ENCODE results near the gene BCAS3.
A peak's percentile ranks its signal among the peaks of the same experiment; 100 is the strongest.
"Not testable (repeated sequence)": the region's sequence is repeated elsewhere in the genome, so short reads cannot be mapped to it uniquely, and the experiment has no call there.

Gene BCAS3

DNA sequence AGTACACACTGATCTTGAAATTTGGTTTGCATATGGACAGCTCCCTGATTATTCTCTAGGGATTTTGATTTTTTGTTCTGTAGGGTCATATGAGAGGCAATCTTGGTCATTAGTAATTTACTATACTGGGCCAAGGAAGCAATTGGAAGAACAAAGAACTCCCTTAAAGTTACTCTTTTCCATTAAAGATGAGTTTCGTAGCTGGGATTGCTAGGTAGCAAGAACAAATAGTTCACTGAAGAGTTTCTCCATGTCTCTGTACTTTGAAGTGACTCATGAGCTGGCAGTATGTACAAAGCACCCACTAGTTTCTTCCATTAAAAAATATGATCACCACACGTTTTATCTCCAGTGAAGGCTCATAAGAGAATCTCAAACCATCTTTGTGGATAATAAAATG is 6.2 kb upstream of the BCAS3 start:
- Histone ChIP-seq H3K9ac (no peak overlapping the region), H3K4me1 (peaks cover 1% of the 10 kb centered on the region), H3K4me2 (no peak overlapping the region), H3K9me3 (no peaks in the 10 kb centered on the region), H3K27ac (no peak overlapping the region), H3K27me3 (no peaks in the 10 kb centered on the region), H3K36me3 (peaks cover 5% of the 10 kb centered on the region), H3K4me3 (no peak overlapping the region), H4K20me1 (no peaks in the 10 kb centered on the region)
- no peak for TF ChIP-seq Cebpa-rat (IDR thresholded peaks at IDR 0.05)

DNA sequence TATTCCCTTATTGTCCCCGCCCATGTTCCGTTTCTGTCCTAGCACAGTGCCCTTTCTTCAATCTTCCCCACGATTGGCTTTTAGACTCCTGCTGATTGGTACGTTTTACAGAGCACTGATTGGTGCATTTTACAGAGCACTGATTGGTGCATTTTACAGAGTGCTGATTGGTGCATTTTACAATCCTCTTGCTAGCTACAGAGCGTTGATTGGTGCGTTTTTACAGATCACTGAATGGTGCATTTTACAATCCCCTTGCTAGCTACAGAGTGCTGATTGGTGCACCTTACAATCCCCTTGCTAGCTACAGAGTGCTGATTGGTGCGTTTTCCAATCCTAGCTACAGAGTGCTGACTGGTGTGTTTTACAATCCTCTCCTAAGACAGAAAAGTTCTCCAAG is 3.0 kb upstream of the BCAS3 start:
- not testable (repeated sequence) for H3K9me3 ChIP-seq, H3K27ac ChIP-seq, H3K36me3 ChIP-seq, H3K4me2 ChIP-seq, H3K9ac ChIP-seq, H3K4me3 ChIP-seq, H4K20me1 ChIP-seq, H3K27me3 ChIP-seq
- H3K4me1 ChIP-seq = peaks cover 16% of the 10 kb centered on the region

DNA sequence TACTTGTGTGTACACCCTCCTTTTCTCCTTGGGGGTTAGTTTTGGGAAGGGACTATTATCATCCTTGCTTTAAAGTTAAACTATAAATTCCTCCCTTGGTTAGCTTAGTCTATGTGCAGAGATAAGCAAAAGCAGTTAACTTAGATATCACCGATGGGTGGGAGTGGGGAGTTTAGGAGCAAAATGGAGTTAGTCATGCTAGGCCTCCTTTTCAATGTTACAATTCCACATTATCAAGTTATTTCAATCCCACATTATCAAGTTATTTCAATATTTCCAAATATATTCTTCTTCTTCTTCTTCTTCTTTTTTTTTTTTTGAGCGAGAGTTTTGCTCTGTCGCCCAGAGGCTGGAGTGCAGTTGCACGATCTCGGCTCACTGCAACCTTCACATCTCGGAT is 1.7 kb upstream of the BCAS3 start:
- Histone ChIP-seq H4K20me1 (no peaks in the 10 kb centered on the region), H3K9ac (no peak overlapping the region), H3K4me3 (no peak overlapping the region), H3K36me3 (0 out of 2 replicates have a peak, but pooled peaks cover 5% of the 10 kb centered on the region), H3K9me3 (no peaks in the 10 kb centered on the region), H3K4me2 (no peak overlapping the region), H3K27ac (no peak overlapping the region), H3K27me3 (no peaks in the 10 kb centered on the region), H3K4me1 (peaks cover 16% of the 10 kb centered on the region)
- no peak for TF ChIP-seq Cebpa-rat (IDR thresholded peaks at IDR 0.05)

DNA sequence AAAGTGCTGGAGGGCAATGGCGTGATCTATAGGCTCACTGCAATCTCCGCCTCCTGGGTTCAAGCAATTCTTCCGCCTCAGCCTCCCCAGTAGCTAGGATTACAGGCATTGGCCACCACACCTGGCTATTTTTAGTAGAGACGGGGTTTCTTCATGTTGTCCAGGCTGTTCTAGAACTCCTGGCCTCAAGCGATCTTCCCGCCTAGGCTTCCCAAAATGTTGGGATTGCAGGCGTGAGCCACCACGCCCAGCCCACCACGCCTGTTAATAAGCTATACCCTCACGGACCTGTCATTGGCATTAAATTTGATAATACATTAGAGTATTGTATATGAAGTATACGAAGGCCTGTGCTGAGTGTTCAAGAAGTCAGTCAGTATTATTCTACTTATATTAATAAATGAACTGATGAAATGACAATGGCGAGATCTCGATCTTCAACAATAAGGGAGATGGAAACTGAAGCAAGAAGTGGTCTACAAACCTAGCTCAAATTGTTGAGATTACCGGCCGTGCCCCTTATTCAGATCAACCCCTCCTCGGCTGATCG is 818 bp upstream of the BCAS3 start:
- H3K4me2 ChIP-seq = peak overlapping the region; percentile 84
- H4K20me1 ChIP-seq = no peaks in the 10 kb centered on the region
- peak overlapping the region; percentile 79 for H3K4me3 ChIP-seq
- H3K9me3 ChIP-seq = no peaks in the 10 kb centered on the region
- H3K4me1 ChIP-seq = peaks cover 16% of the 10 kb centered on the region
- TF ChIP-seq Cebpa-rat (IDR thresholded peaks at IDR 0.05) = no peak
- H3K27me3 ChIP-seq = no peaks in the 10 kb centered on the region
- H3K36me3 ChIP-seq = 0 out of 2 replicates have a peak, but pooled peaks cover 6% of the 10 kb centered on the region
- H3K9ac ChIP-seq = peak overlapping the region; percentile 86
- H3K27ac ChIP-seq = peak overlapping the region; percentile 48; the same call in 1 of the 2 replicates

DNA sequence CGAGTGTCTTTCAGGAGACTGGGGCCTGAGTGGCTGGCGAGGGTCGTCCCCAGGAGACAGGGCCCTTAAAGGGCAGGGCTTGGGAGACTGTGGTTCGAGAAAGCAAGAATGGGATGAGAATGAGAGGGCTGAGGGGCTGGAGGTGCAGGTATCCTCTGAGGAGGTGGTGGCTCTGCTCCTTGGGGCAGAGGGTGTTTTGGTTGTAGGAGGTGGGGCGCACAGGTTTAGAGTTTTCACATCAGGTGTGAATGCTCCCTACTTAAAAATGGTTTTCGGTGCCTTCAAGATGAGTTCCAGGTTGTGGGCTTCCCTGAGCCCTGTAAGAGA is 430 bp downstream of the BCAS3 start:
- peak overlapping the region; percentile 86 for H3K9ac ChIP-seq
- 0 out of 2 replicates have a peak, but pooled peaks cover 6% of the 10 kb centered on the region for H3K36me3 ChIP-seq
- peak overlapping the region; percentile 74 for H3K27ac ChIP-seq
- H3K9me3 ChIP-seq = no peaks in the 10 kb centered on the region
- no peaks in the 10 kb centered on the region for H4K20me1 ChIP-seq
- H3K4me1 ChIP-seq = peaks cover 16% of the 10 kb centered on the region
- peak overlapping the region; percentile 79 for H3K4me3 ChIP-seq
- peak overlapping the region; percentile 94 for H3K4me2 ChIP-seq
- H3K27me3 ChIP-seq = no peaks in the 10 kb centered on the region
- no peak for TF ChIP-seq Cebpa-rat (IDR thresholded peaks at IDR 0.05)

DNA sequence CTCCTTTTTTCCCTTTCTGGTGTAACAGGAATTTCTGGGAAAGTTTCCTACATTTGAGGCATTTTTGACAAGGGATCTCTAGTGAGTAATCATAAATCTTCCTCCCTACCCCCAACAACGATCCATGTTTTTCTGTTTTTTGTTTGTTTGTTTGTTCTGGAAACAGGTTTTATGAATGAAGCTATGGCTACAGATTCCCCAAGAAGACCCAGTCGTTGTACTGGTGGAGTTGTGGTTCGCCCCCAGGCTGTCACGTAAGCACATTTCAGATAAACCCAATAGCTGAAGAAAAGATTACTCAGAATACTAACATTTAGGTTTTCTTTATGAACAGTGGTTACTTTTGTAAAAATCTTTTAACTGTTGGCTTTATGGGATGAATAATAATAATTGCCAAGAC is 1.6 kb downstream of the BCAS3 start:
- Histone ChIP-seq H3K4me1 (peaks cover 16% of the 10 kb centered on the region), H3K9ac (no peak overlapping the region), H3K4me3 (no peak overlapping the region), H3K36me3 (0 out of 2 replicates have a peak, but pooled peaks cover 6% of the 10 kb centered on the region), H3K27ac (no peak overlapping the region), H3K9me3 (no peaks in the 10 kb centered on the region), H4K20me1 (no peaks in the 10 kb centered on the region), H3K27me3 (no peaks in the 10 kb centered on the region), H3K4me2 (no peak overlapping the region)
- TF ChIP-seq Cebpa-rat (IDR thresholded peaks at IDR 0.05) = no peak

DNA sequence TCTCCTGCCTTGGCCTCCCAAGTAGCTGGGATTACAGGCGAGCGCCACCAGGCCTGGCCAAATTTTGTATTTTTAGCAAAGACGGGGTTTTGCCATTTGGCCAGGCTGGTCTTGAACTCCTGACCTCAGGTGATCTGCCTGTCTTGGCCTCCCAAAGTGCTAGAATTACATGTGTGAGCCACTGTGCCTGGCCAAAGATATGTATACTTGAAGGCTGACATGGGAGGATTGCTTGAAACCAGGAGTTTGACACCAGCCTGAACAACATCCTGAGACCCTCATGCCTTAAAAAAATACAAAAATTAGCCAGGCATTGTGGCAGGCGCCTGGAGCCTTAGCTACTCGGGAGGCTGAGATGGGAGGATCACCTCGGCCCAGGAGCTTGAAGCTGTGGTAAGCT is 3.1 kb downstream of the BCAS3 start:
- no peak for TF ChIP-seq Cebpa-rat (IDR thresholded peaks at IDR 0.05)
- Histone ChIP-seq H3K36me3 (0 out of 2 replicates have a peak, but pooled peaks cover 6% of the 10 kb centered on the region), H3K27me3 (no peaks in the 10 kb centered on the region), H3K4me3 (no peak overlapping the region), H3K4me1 (peaks cover 16% of the 10 kb centered on the region), H3K9me3 (no peaks in the 10 kb centered on the region), H4K20me1 (no peaks in the 10 kb centered on the region), H3K27ac (no peak overlapping the region), H3K4me2 (no peak overlapping the region), H3K9ac (no peak overlapping the region)

DNA sequence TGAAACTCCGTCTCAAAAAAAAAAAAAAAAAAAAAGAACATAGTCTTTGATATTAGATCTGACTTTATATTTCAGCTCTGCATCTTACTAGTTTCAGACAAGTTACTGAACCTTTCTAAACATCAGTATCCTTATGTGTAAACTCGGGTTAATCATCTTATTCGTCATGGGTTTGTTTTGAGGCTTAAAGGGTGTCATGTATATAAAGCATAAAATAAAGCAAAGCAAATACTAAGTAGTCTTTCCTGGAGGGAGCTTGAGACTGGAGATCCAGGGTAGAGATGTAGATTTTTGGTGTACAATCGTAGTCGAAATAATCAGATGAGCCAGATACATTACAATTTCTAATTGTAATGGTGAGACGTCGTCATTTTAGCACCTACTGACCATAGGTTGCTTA is 7.8 kb downstream of the BCAS3 start:
- H3K4me1 ChIP-seq = no peaks in the 10 kb centered on the region
- H3K27me3 ChIP-seq = no peaks in the 10 kb centered on the region
- no peak overlapping the region for H3K27ac ChIP-seq
- no peak overlapping the region for H3K4me2 ChIP-seq
- H4K20me1 ChIP-seq = no peaks in the 10 kb centered on the region
- H3K9ac ChIP-seq = no peak overlapping the region
- no peak overlapping the region for H3K4me3 ChIP-seq
- H3K9me3 ChIP-seq = no peaks in the 10 kb centered on the region
- H3K36me3 ChIP-seq = peaks cover 18% of the 10 kb centered on the region; the same call in 1 of the 2 replicates
- no peak for TF ChIP-seq Cebpa-rat (IDR thresholded peaks at IDR 0.05)

DNA sequence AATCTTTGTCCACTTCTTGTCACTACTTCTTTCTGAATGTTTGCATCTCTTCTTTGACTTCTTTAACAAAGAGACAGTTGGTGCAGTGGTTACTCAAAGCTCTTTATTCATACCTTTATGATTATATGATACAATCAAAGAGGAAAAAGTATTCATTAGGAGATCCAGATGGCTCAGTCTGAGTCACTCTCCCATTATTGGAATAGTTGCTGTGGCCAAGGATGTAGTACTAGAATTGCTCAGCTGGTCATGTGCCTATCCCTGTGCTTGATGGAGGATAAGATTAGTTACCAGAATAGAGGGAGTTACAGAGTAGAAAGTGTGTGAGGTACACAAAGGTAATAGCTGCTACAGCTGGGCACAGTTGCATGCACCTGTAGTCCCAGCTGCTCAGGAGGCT is 18.3 kb downstream of the BCAS3 start:
- H4K20me1 ChIP-seq = no peaks in the 10 kb centered on the region
- H3K4me3 ChIP-seq = no peak overlapping the region
- no peak overlapping the region for H3K4me2 ChIP-seq
- peaks cover 15% of the 10 kb centered on the region; the same call in 1 of the 2 replicates for H3K36me3 ChIP-seq
- TF ChIP-seq Cebpa-rat (IDR thresholded peaks at IDR 0.05) = no peak
- no peaks in the 10 kb centered on the region for H3K9me3 ChIP-seq
- H3K27me3 ChIP-seq = no peaks in the 10 kb centered on the region
- H3K4me1 ChIP-seq = no peaks in the 10 kb centered on the region
- no peak overlapping the region for H3K27ac ChIP-seq
- no peak overlapping the region for H3K9ac ChIP-seq

DNA sequence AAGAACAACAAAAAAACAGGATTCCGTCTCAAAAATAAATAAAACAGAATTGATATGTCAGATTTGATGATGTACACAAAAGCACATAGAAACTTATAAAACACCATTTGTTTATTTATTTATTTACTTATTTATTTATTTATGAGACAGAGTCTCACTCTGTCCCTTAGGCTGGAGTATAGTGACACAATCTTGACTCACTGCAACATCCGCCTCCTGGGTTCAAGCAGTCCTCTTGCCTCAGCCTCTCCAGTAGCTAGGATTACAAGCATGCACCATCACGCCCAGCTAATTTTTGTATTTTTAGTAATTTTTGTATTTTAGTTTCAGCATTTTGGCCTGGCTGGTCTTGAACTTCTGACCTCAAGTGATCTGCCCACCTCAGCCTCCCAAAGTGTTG is 21.4 kb downstream of the BCAS3 start:
- Histone ChIP-seq H3K4me2 (no peak overlapping the region), H3K27ac (no peak overlapping the region), H4K20me1 (no peaks in the 10 kb centered on the region), H3K4me3 (no peak overlapping the region), H3K36me3 (peaks cover 4% of the 10 kb centered on the region; the same call in 1 of the 2 replicates), H3K9ac (no peak overlapping the region), H3K4me1 (no peaks in the 10 kb centered on the region), H3K9me3 (no peaks in the 10 kb centered on the region), H3K27me3 (no peaks in the 10 kb centered on the region)
- TF ChIP-seq Cebpa-rat (IDR thresholded peaks at IDR 0.05) = no peak

DNA sequence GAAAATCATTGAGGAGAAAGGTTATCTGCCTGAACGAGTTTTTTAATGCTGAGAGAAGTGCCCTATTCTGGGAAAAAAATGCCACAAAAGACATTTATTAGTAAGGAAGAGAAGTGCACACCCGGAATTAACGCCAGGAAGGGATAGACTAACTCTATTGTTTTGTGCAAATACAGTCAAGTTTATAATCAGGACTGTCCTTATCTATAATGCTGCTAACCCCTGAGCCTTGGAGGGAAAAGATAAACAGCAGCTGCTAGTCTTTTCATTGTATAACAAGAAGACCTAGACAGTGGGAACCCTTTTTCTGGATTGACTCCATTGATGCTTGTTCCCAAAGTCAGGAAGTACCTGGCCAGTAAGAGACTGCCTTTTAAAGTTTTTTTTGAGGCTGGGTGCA is 26.5 kb downstream of the BCAS3 start:
- H3K9me3 ChIP-seq = no peaks in the 10 kb centered on the region
- H4K20me1 ChIP-seq = no peaks in the 10 kb centered on the region
- H3K4me2 ChIP-seq = no peak overlapping the region
- no peak overlapping the region for H3K9ac ChIP-seq
- H3K27ac ChIP-seq = no peak overlapping the region
- H3K36me3 ChIP-seq = peaks cover 1% of the 10 kb centered on the region; the same call in 1 of the 2 replicates
- H3K4me1 ChIP-seq = no peaks in the 10 kb centered on the region
- no peak for TF ChIP-seq Cebpa-rat (IDR thresholded peaks at IDR 0.05)
- no peak overlapping the region for H3K4me3 ChIP-seq
- H3K27me3 ChIP-seq = no peaks in the 10 kb centered on the region

All from BLaER1 (cell line).